PFSK-1 (cell line): ENCODE measurements around the gene NR4A3.

Experiments
- POLR2AphosphoS5 ChIP-seq: IDR thresholded peaks from 2 replicates; pipeline ENCODE4 v1.6.1; 2012; ENCODE audit warnings: low read depth, mild to moderate bottlenecking, control low read depth, low read length, moderate library complexity
- SIN3A ChIP-seq: IDR thresholded peaks from 2 replicates; pipeline ENCODE4 v1.6.1; 2012; ENCODE audit warnings: mild to moderate bottlenecking, low read length, moderate library complexity, borderline replicate concordance; ENCODE audit not compliant: insufficient read depth
- TF ChIP-seq, protein P1 (sequence below), 2 experiments: IDR thresholded peaks; 2 replicates each; pipeline versions ENCODE4 v1.6.1 to v1.8.0; 2011 to 2012; ENCODE audit warnings: low read depth in 2 of 2, low read length in 2 of 2, control low read depth in 1 of 2, inconsistent platforms in 1 of 2, mild to moderate bottlenecking in 1 of 2, moderate library complexity in 1 of 2; ENCODE audit not compliant: insufficient read depth in 1 of 2

DNA sequence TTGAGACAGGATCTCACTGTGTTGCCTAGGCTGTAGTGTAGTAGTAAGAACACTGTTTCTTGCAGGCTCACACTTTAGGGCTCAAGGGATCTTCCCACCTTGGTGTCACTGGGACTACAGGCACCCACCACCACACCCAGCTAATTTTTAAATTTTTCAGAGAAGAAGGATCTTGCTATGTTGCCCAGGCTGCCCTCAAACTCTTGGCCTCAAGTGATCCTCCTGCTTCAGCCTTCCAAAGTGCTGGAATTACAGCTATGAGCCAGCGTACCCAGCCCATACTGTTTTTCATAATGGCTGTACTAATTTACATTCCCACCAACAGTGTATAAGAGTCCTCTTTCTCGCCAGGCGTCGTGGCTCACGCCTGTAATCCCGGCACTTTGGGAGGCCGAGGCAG, 89.9 kb downstream of the NR4A3 start:
- no peak for TF ChIP-seq POLR2AphosphoS5
- TF ChIP-seq, protein P1, sequence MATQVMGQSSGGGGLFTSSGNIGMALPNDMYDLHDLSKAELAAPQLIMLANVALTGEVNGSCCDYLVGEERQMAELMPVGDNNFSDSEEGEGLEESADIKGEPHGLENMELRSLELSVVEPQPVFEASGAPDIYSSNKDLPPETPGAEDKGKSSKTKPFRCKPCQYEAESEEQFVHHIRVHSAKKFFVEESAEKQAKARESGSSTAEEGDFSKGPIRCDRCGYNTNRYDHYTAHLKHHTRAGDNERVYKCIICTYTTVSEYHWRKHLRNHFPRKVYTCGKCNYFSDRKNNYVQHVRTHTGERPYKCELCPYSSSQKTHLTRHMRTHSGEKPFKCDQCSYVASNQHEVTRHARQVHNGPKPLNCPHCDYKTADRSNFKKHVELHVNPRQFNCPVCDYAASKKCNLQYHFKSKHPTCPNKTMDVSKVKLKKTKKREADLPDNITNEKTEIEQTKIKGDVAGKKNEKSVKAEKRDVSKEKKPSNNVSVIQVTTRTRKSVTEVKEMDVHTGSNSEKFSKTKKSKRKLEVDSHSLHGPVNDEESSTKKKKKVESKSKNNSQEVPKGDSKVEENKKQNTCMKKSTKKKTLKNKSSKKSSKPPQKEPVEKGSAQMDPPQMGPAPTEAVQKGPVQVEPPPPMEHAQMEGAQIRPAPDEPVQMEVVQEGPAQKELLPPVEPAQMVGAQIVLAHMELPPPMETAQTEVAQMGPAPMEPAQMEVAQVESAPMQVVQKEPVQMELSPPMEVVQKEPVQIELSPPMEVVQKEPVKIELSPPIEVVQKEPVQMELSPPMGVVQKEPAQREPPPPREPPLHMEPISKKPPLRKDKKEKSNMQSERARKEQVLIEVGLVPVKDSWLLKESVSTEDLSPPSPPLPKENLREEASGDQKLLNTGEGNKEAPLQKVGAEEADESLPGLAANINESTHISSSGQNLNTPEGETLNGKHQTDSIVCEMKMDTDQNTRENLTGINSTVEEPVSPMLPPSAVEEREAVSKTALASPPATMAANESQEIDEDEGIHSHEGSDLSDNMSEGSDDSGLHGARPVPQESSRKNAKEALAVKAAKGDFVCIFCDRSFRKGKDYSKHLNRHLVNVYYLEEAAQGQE (IDR thresholded peaks at IDR 0.05; ENCODE audit: insufficient read depth in 1 of 2, low read depth in 2 of 2, low read length in 2 of 2), result no peak
- no peak for TF ChIP-seq SIN3A
